Measurements from ENCODE around the gene CERK.

- no peak for TF ChIP-seq CTCF (IDR thresholded peaks at IDR 0.05)
- no peak for TF ChIP-seq EP300 (IDR thresholded peaks at IDR 0.05)
- TF ChIP-seq POLR2A (IDR thresholded peaks at IDR 0.05) = no peak
These were observed 27.2 kb downstream of the CERK start for GRCh38 chr22:46710806-46711205.
